GM19467 (cell line): ENCODE results near the gene MRPS34.
A peak's percentile ranks its signal among the peaks of the same experiment; 100 is the strongest.
"Not testable (repeated sequence)": the region's sequence is repeated elsewhere in the genome, so short reads cannot be mapped to it uniquely, and the experiment has no call there.

ENCODE experiments used
- ATAC-seq: cut with Tn5 transposase; IDR thresholded peaks from one replicate; pipeline ENCODE4 v1.9.1; 2021; ENCODE audit warnings: mild to moderate bottlenecking, moderate library complexity; ENCODE audit not compliant: unreplicated experiment

MRPS34 gene

DNA sequence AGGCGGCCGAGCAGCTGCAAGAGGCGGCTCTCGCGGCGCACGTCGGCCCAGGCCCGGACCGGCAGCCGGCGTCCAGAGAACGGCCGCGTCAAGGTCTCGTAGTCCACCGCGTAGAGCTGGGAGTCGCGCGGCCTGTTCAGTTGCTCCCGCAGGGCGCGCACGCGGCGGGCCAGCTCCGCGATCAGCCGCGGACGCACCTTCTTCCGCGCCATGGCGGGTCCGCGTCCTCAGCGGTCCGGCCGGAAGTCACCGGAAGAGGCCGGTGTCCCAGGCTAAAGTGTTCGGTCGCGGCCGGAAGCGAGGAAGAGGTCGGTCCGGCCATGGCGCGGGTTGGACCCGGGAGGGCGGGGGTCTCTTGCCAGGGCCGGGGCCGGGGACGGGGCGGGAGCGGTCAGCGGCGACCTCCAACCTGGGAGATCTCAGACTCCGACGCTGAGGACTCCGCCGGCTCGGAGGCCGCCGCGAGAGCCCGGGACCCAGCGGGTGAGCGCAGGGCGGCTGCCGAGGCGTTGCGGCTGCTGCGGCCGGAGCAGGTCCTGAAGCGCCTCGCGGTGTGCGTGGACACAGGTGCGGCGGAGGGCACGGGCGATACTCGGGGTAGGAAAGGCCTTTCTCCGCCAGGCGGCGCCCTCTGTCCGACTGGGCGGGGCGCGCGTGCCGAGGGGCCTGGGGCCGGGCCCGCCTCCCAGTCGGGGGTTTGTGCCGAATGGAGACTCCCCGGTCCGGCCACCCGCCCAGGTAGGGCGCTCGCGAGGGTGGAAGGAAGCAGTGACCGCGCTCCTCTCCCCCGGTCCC lies at the start of gene MRPS34:
TSS of gene MRPS34 (minus strand) at position 227 of the 795 bp plus-strand sequence. CDS start at position 212, 15 bp downstream.
- peak; percentile 44 for ATAC-seq

DNA sequence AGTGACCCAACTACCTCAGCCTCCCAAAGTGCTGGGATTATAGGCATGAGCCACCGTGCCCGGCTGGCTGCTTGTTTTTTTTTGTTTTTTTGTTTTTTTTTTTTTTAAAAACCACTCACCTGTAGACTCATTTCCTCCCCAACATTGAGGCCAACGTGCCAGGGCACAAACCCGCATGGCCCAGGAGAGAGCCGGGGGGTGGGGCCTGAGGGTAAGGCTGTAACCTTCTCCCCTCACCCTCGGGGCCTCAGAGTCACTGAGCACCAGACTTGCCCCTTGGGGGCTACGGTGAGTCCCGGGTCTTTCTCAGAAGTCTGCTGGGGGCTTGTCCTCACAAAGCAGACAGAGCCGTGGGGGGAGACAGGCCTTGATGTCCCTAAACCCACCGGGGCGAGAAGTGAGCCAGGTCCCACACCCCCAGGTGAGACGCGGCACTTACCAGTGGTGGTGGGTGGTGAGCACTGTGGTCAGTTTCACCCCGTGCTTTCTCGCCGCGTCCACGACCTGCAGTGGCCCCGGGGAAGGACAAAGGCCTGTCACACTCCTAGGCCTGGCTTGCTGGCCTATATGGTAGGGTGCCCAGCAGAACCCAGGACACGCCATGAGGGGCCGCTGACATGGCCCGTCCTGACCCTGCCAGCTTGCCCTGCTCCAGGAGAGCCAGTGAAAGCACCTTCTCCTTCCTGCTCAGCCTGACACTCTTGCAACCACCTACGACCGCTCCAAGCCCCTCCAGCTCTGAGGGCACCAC lies 49.1 kb upstream of the MRPS34 start:
- no peak for ATAC-seq

DNA sequence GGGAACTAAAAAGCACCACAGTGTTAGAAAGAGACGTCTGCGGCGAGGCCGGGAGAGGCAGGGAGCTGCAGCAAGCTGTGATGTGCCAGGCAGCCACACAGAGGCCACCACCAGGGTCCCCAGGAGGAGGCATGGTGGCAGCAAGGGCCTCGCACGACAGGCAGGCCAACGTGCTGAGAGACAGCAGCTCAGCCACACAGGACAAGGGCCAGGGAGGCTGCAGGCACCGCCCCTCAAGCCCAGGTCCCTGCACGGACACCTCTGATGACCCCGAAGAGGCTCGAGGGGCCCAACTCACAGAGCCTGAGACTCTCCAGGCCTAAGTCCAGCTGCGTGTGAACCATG lies 48.0 kb upstream of the MRPS34 start:
- ATAC-seq, result no peak

DNA sequence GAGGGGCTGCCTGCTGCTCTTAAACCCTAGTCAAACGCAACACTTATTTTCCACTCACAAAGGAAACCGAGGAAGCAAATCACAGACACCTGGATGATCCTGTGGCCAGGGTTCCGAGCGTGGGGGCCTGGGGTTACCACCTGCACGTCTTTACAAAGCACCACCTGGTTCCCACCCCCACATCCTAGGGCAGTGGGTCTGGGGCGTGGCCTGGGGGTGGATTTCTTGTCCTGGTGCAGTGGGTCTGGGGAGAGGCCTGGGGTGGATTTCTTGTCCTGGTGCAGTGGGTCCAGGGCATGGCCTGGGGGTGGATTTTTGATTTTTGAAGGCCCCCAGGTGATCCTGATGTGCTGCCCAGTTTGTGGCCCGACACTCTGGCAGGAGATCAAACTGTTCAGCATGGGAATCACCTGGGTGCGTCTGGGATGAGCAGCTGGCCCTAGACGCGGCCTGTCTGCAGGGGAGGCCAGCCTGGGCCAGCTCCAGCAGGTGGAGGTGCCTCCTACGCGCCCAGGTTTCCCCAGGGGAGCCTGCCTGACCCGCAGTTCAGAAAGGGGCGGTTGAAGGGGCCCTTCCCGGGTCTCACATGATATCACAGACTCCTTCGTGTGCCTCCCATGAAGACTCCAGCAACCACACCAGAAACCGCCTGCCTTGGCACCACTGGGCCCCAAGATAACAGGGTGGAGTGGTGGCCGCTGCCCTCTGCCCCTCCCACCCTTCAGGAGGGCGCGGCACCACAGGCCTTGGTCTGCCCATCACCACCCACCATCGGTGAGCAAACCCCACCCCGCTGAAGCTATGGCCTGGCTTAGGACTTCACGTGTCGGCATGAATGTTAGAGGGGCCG lies 47.4 kb upstream of the MRPS34 start:
- no peak for ATAC-seq

DNA sequence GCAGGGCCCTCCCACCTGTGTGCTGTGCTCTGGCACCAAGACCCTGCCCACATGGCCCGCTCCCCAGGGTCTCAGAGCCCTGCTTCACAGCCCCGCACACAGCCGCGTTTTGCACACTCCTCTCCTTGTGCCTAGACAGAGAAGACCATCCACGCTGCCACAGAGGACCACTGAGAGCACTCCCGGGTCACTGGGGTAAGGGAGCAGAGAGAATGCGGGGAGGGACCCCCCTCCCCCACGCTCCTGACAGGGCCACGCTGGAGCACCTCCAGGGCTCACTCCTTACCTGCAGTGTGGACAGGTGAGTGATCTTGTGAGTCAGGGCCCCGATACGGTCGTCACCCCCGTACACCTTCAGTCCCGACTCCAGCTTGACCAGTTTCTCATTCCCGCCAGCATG lies 46.7 kb upstream of the MRPS34 start:
- ATAC-seq, result no peak

DNA sequence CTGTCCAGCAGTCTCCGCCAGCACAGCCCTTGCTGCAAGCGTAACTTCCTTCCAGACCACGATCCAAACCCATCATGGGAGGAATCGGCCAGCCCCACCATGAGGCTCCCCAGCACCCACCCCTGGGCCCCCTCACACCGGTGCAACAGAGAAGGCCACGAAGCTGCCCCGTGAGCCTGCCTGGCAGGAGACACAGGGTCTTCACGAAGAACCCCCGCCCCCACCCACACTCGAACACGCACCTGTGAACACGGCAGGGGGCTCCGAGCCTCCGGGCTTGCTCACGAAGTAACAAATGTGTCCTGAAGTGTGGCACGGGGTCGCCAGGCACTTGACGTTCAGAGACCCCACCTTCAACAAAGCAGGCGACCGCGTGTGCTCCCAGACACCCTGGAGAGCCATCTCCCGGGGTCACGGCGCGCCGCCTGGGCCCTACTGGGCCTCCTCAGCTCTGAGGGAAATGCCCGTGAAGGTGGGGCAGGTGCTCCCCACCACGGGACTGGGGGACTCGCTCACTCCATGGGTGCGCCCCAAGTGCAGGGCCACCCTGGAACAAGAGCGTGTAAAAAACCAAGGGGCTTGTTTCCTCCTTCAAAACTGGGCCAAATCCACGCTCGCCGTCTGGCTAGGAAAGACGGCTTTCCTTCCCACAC lies 46.1 kb upstream of the MRPS34 start:
- no peak for ATAC-seq

DNA sequence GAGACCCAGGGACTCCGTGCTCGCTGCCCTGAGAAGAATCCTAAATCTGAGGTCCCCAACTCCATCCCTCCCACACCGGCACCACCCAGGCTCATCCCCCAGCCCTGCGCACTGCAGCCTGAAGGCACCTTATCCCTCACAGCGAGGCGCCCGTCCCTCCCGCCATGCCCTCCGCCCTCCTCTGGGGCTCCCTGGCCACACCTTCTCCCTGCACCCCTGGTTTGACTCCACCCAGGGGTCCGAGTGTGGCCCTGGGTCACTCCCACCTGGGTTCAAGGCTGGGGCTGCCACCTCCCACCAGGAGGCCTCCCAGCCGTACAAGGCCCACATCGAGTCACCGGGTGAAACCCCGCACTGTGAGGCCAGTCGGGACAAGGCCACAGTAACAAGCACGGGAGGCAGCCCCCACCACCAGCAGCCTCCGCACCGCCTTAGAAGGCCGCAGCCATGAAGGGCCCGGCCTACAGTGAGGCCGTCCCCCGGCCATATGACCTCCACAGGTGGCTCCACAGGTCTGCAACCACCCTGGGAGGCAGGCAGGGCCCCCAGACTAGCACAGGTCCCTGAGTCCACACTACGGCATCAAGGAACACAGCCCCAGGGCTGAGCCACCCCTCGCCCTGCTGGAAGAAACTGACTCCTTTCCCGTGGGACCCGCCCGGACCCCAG lies 45.4 kb upstream of the MRPS34 start:
- ATAC-seq, result no peak

DNA sequence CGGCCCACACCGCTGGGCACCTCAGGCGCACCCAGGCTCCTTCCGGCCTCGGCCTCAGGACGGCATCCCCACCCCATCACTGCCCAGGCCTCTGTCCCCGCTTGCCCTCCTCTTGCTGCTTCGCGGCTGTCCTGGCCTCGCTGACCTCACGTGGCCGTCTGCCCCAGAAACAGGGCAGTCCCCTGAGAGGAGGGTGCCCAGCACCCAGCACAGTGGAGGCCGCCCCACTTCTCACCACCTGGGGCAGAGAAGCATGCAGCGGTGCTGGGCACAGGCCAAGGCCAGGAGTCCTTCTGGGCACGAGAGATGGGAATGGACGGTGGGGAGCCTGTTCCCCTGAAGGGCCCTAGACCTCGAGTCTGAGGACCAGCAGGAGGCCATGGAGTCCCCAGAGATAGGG lies 44.8 kb upstream of the MRPS34 start:
- no peak for ATAC-seq

DNA sequence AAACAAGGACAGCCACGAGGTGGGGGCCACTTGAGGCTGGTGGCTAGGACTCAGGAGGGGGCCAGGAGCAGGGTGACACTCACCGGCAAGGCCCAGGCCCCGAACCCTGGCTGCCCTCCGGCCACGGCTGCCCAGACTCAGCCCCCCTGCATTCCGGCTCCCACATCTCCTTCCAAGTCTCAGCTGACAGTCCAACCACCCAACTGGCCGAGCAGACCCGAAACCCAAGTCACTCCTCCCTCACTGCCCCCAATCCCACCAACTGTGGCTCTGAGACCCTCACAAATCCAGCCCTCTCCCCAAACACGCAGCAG lies 44.3 kb upstream of the MRPS34 start:
- no peak for ATAC-seq

DNA sequence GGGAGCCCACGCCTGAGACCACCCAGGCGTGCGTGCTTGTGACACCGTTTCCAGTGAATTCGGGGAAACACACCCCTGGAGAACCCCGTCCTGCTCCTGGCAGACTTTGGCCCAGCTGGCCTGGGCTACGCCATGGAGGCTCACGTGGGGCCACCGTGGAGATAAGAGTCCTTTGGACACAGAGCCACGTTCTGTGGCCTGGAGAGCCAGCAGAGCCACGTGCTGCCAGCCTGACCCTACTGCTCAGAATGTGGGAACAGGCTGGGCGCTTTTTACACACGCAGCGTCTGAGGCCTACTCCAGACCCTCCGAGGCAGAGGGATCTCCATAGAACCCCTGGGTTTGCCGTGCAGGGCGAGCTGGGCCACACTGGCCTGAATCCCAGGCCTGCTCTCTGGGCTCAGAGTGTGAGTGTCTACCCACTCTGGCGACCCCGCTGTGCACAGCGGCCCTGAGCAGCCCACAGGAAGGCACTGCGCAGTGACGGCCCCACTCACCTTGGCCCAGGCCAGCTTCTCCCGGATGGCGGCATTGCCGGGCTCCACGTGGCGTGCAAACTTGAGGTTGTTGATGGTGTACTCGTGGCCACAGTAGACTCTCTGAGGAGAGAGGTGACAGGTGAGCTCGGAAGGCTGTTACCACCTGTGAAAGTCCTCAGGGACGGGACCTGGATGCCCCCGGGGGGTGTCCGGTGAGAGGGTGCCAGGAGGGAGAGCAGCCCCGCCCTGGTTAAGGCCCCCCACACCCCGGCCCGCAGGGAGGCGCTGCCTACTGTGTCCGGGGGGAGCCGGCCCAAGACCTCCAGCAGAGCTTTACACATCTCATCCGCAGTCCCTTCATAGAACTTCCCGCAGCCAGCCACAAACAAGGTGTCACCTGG lies 43.7 kb upstream of the MRPS34 start:
- no peak for ATAC-seq

DNA sequence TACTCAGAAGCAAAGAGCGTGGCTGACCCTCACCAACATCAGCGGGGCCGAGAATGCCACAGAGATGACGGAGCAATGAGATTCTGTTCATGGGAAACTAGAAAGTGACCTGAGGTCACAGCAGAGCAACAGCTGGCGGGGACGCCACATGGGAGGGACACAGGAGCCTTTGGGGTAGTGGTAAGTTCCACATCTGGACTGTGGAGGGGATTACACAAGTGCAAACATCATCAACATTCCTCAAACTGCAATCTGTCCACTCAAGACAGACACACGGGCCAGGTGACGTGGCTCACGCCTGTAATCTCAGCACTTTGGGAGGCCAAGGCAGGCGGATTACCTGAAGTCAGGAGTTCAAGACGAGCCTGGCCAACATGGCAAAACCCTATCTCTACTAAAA lies 42.5 kb upstream of the MRPS34 start:
- ATAC-seq, result no peak

DNA sequence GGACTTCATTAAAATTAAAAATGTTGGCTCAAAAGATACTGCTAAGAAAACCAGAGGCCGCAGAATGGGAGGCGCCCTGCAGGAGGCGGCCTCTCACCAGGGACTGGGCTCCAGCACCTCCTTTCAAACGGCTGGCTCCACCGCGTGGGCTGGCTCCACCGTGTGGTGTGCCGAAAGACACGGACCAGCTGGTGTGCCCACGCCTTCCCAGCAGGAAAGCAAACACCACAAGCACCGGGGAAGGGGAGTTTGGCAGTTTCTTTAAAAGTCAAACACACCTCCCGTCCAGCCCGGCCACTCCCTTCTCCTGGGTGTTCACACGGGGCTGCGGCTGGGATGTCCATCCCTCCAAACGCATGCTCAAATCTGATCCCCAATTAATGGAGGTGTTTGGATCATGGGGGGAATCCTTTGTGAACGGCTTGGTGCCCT lies 39.8 kb upstream of the MRPS34 start:
- ATAC-seq, result no peak

DNA sequence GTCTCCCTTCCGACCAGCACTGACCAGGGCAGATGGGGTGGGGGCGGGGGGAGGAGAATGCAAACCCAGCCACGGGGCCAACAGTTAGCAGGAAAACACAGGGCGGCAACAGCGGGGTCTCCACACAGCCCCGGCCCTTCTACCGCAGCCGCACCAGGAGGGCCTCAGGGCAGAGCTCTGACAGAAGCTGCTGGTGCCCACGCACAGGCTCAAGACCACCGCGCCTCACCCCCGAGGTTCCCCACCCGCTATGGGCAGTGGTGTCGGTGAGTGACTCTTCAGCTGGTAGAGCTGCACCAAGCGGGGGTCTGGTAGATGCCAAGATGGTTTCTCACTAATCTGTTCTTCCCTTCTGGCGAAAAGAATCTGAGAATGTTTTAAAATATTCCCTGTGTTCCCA lies 37.6 kb upstream of the MRPS34 start:
- no peak for ATAC-seq

DNA sequence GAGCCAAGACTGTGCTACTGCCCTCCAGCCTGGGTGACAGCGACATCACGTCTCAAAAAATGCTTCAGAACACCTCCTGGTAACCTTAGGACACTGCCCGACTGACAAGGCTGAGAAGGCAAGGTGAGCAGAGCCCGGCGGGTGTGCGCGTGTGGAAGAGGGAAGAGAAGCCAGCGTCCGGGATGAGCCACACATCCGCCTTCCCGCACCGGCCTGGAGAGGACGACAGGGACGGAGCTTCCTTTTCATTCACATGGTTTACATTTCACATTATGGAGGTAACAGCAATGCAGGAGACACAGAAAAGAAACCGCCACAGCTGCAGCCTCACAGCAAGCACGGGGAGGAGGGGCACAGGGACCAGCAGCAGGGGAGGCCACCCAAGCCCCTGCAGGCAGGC lies 37.2 kb upstream of the MRPS34 start:
- no peak for ATAC-seq

DNA sequence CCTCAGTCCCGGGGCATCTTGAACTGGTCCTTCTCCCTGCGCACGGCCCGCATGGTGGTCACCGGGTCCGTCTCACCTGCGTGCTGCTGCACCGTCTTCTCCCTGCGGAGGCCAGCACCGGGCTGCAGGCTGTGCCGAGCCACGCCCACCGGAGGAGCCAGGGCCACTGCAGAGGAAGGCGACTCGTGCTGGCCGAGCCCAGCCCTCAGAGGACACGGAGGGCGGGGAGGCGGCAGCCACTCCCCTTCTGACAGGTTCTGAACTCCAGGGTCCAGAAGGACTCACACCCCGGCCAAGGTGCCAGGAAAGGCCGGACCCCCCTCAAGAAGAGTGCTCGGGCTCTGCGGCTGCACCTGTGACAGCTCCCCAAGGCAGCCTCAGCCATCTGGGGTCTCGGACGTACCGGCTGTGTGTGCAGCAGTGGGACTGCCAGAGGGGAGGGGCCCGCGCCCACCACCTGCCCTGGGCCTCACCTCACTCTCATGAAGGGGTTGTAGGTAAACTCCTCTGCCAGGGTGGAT lies 36.4 kb upstream of the MRPS34 start:
- no peak for ATAC-seq

DNA sequence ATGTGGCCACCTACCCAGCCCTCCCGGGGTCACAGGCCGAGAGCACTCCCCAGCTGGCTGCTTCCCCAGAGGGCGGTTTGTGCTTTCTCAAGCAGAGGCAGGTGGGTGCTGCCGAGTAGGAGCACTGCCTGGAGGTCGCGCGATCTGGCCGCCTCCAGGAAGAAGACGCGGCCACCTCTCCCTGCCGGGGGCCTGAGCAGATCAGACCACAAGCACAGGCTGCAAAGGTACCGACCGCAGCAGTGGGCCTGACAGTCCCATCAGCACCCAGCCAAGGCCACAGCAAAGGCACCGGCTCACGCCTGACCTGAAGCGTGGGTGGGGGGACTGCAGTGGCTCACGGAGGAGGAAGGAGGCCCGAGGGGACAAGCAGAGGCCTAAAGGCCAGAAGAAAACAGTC lies 35.8 kb upstream of the MRPS34 start:
- ATAC-seq, result no peak

DNA sequence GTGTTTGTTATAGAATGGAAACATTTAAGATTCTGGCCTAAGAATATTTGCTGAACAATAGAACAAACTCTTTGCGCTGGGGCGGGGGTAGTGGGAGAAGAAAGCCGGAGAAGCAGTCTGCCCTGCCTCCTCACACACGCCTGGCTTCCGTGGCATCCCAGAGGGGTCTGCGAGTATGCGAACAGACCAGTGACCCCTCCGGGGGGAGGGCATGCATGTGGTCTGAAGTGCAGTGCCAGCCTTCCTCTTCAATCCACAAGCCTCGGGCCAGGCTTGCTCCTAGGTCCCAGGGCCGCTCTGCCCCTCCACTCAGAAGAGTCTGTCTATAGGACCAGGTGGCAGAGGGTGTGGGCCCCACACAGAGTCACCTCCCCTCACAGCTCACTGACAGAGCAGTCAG lies 34.7 kb upstream of the MRPS34 start:
- no peak for ATAC-seq

DNA sequence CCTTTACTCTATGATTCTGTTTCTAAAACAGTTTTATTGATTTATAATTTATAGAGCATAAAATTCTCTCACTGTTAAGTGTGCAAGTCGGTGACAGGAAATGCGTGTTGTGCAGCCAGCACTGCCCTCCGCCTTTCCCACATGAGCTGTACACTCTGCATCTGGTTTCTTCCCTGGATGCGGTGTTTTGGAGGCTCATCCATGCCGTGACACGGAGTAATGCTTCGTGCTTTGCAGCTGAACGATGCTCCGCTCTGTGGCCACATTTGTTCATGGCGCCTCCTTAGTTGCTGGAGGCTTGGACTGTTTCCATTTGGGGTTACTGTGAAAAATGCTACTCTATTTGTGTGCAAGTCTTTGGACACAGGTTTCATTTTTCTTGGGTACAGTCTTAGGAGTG lies 27.8 kb upstream of the MRPS34 start:
- no peak for ATAC-seq

DNA sequence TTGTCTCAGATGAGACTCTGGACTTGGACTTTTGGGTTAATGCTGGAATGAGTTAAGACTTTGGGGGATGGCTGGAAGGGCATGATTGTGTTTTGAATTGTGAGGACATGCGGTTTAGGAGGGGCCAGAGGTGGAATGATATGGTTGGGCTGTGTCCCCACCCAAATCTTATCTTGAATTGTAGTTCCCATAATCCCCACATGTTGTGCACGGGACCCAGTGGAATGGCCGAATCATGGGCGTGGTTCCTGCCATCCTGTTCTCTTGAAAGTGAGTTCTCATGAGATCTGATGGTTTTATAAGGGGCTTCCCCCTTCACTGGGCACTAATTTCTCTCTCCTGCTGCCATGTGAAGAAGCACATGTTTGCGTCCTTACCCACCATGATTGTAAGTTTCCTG lies 26.3 kb upstream of the MRPS34 start:
- ATAC-seq, result not testable (repeated sequence)
